Measurements from ENCODE around the gene CRYGB. TPM values are rescaled to one million over a fixed set of nuclear protein-coding genes. Genes with fewer than 3 reads are reported as not detected.
"Not testable (repeated sequence)": the region's sequence is repeated elsewhere in the genome, so short reads cannot be mapped to it uniquely, and the experiment has no call there.

The CRYGB gene
- total and polyA plus RNA-seq, 8 donors = not detected

DNA sequence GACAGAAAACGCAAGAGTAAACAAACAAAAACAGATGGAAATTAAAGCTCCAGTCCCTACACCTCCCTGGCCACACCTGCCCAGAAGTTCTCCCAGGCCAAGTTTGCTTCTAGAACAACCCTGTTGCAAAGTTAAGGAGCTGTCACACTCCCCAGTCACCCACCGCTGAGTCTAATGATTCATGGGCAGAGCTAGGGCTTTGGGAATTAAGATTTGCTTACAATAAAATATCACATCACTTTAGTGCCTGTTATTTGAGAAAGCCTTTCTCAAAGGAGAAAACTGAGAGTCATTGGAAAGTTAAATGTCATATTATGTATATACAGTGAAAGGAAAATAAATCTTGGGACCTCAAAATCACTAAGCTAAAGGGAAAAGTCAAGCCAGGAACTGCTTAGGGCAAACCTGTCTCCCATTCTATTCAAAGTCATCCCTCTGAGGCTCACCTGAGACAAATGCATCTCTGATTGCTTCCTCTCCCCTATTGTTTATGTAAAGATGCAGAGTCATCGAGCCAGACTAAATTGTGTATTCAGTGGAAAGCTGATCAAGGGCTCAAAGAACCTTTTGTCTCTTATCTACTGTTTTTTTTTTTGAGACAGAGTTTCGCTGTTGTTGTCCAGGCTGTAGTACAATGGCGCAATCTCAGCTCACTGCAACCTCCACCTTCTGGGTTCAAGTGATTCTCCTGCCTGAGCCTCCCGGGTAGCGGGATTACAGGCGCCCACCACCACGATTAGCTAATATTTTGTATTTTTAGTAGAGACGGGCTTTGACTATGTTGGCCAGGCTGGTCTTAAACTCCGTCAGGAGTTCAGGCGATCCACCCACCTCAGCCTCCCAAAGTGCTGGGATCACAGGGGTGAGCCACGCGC lies 2.8 kb downstream of the CRYGB start:
- Histone ChIP-seq H3K9me3 (peaks cover 0 to 4% of the 10 kb centered on the region in 2 donors), H3K27ac (no peak overlapping the region), H3K27me3 (no peaks in the 10 kb centered on the region), H3K4me1 (no peaks in the 10 kb centered on the region), H3K36me3 (no peaks in the 10 kb centered on the region), H3K4me3 (no peak overlapping the region)
- DNase-seq = no peak
- intact Hi-C loops (cut with DNase I) = no loop called here
- TF ChIP-seq, protein P1, sequence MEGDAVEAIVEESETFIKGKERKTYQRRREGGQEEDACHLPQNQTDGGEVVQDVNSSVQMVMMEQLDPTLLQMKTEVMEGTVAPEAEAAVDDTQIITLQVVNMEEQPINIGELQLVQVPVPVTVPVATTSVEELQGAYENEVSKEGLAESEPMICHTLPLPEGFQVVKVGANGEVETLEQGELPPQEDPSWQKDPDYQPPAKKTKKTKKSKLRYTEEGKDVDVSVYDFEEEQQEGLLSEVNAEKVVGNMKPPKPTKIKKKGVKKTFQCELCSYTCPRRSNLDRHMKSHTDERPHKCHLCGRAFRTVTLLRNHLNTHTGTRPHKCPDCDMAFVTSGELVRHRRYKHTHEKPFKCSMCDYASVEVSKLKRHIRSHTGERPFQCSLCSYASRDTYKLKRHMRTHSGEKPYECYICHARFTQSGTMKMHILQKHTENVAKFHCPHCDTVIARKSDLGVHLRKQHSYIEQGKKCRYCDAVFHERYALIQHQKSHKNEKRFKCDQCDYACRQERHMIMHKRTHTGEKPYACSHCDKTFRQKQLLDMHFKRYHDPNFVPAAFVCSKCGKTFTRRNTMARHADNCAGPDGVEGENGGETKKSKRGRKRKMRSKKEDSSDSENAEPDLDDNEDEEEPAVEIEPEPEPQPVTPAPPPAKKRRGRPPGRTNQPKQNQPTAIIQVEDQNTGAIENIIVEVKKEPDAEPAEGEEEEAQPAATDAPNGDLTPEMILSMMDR (IDR thresholded peaks at IDR 0.05) = no peak
- no peak for ATAC-seq

DNA sequence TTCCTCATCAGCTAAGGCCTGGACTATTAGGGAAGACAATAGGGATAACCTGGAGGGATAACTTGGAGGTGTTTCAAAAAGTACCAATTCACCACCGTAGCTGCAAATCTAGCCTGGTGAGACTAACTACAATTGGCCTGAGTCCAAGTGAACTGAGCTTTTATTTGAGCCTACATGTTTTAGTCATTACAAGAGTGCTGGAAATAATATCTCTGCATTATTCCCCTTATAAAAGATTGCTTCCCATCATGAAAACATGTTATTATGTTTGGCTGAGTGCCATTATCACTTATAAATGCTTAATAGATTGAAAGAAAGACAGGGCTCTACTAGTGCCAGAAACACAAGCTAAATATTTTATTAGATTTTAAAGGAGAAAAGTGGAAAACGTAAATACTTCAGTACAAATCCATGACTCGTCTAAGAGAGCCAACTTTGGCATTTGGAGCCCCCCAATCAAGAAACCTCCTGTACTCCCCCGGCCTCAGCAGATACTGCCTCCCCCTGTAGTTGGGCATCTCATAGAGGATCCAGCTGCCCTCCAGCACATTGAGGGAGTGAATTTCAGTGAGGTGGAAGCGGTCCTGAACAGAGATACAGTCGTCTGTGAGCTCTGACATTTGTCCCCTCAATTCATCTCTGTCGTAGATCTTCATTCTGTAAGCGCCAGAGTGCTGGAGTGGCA lies 3.6 kb downstream of the CRYGB start:
- H3K27ac ChIP-seq = no peak overlapping the region
- no peaks in the 10 kb centered on the region for H3K4me1 ChIP-seq
- ATAC-seq (no peak), DNase-seq (peak in 1 of 4 donors; percentile 10)
- TF ChIP-seq, protein P1 (IDR thresholded peaks at IDR 0.05) = no peak
- H3K27me3 ChIP-seq = no peaks in the 10 kb centered on the region
- H3K36me3 ChIP-seq = no peaks in the 10 kb centered on the region
- intact Hi-C loops (cut with DNase I) = no loop called here
- peaks cover 0 to 6% of the 10 kb centered on the region in 2 donors for H3K9me3 ChIP-seq
- H3K4me3 ChIP-seq = no peak overlapping the region

DNA sequence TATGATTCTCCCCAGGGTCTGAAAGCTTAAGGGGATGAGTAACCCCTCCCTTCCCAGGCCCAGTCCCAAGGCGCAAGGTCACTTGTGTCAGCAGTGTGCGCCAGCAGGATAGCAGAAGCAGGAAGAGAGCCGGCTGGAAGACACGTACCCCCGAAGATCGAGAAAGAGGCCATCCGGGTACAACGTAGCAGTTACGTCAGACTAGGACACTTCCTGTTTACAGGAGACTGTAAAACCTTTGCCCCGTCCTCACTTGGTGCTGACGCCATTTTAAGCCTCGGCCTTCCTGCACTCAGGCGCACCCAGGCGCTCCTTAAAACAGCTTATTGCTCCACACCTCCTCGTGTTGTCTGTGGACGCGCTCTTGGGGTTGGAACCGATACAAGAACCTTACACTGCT lies 6.5 kb downstream of the CRYGB start:
- H3K27ac ChIP-seq = no peak overlapping the region
- H3K9me3 ChIP-seq = peaks cover 0 to 6% of the 10 kb centered on the region in 2 donors
- DNase-seq (no peak), ATAC-seq (no peak)
- H3K36me3 ChIP-seq = no peaks in the 10 kb centered on the region
- no peaks in the 10 kb centered on the region for H3K4me1 ChIP-seq
- H3K4me3 ChIP-seq = no peak overlapping the region
- H3K27me3 ChIP-seq = no peaks in the 10 kb centered on the region
- TF ChIP-seq, protein P1 (IDR thresholded peaks at IDR 0.05) = no peak
- intact Hi-C loops (cut with DNase I) = no loop called here

DNA sequence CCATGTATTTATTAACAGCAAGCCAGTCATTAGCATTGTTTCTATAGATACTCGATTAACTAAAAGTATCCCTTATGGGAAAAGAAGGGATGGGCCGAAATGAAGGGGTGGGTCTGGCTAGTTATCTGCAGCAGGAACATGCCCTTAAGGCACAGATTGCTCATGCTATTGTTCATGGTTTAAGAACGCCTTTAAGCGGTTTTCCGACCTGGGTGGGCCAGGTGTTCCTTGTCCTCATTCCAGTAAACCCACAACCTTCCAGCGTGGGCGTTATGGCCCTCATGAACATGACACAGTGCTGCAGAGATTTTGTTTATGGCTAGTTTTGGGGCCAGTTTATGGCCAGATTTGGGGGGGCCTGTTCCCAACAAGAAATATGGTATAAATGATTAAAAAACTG lies 7.6 kb downstream of the CRYGB start:
- H3K4me1 ChIP-seq; H3K4me3 ChIP-seq; DNase-seq; intact Hi-C loops (cut with DNase I); H3K27ac ChIP-seq; H3K36me3 ChIP-seq; H3K9me3 ChIP-seq; H3K27me3 ChIP-seq; ATAC-seq: not testable (repeated sequence)

DNA sequence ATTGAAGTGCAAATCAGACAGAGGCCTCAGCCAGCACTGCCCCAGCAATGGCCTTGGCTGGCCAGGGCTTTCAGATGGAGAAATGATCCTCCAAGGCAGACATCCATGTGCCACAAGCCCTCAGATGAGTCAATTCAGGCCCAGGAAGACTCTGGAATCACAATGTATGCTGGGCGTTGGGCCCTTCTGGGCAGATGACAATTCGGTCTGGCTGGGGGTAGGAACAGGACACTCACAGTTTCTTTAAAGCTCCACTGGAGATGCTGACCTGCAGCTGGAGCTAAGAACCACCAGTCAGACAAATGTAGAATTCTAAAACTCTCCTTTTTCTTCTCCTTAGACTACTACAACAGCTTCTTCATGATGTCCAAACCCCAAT lies 9.3 kb downstream of the CRYGB start:
- Histone ChIP-seq H3K4me1 (no peaks in the 10 kb centered on the region), H3K27me3 (no peaks in the 10 kb centered on the region), H3K27ac (no peak overlapping the region), H3K4me3 (no peak overlapping the region), H3K9me3 (peaks cover 0 to 6% of the 10 kb centered on the region in 2 donors), H3K36me3 (no peaks in the 10 kb centered on the region)
- intact Hi-C loops (cut with DNase I) = no loop called here
- no peak for ATAC-seq
- TF ChIP-seq, protein P1 (IDR thresholded peaks at IDR 0.05) = no peak
- DNase-seq = no peak
